Jurkat, Clone E6-1 (cell line): Measurements from ENCODE around the gene HIVEP2.
A peak's percentile ranks its signal among the peaks of the same experiment; 100 is the strongest.

Experiments used
- DNase-seq: peaks from one replicate; pipeline ENCODE4 v3.0.0-alpha.2; 2011; ENCODE audit warnings: low read depth, low spot score
- H3K4me3 ChIP-seq: 2 replicates; pipeline ENCODE4 v1.5.1; 2011; ENCODE audit warnings: mild to moderate bottlenecking, low read length, control low read depth, moderate library complexity

Gene HIVEP2

GRCh38 chr6:142732790-142733189 is 212.2 kb downstream of the HIVEP2 start:
- no peak overlapping the region for H3K4me3 ChIP-seq
- DNase-seq, result peak; percentile 32

- no peak for DNase-seq
Measured at GRCh38 chr6:142731611-142732010, 213.4 kb downstream of the HIVEP2 start.

GRCh38 chr6:142729618-142730017 is 215.4 kb downstream of the HIVEP2 start:
- DNase-seq, result no peak
- H3K4me3 ChIP-seq, result no peak overlapping the region

More at GRCh38 chr6:142731611-142732010, 213.4 kb downstream of the HIVEP2 start:
- no peak overlapping the region for H3K4me3 ChIP-seq

- no peak overlapping the region for H3K4me3 ChIP-seq
- peak; percentile 44 for DNase-seq
Measured at GRCh38 chr6:142728910-142729481, 216.0 kb downstream of the HIVEP2 start.

- no peak for DNase-seq
- H3K4me3 ChIP-seq, result no peak overlapping the region
Measured at GRCh38 chr6:142728364-142728763, 216.6 kb downstream of the HIVEP2 start.

- no peak for DNase-seq
- H3K4me3 ChIP-seq, result no peak overlapping the region
Measured at GRCh38 chr6:142726616-142727015, 218.4 kb downstream of the HIVEP2 start.

GRCh38 chr6:142725024-142725770 is 219.8 kb downstream of the HIVEP2 start:
- H3K4me3 ChIP-seq, result no peak overlapping the region
- no peak for DNase-seq

- H3K4me3 ChIP-seq, result no peak overlapping the region
- DNase-seq, result no peak
Measured at GRCh38 chr6:142722841-142723240, 222.1 kb downstream of the HIVEP2 start.

- DNase-seq, result no peak
- no peak overlapping the region for H3K4me3 ChIP-seq
Measured at GRCh38 chr6:142722012-142722411, 223.0 kb downstream of the HIVEP2 start.

GRCh38 chr6:142721215-142721920 is 223.6 kb downstream of the HIVEP2 start:
- no peak overlapping the region for H3K4me3 ChIP-seq
- no peak for DNase-seq

GRCh38 chr6:142718667-142719191 is 226.2 kb downstream of the HIVEP2 start:
- DNase-seq, result no peak
- H3K4me3 ChIP-seq, result no peak overlapping the region

- no peak overlapping the region for H3K4me3 ChIP-seq
- no peak for DNase-seq
Measured at GRCh38 chr6:142716097-142716496, 228.9 kb downstream of the HIVEP2 start.

GRCh38 chr6:142714951-142715785 is 229.8 kb downstream of the HIVEP2 start:
- no peak for DNase-seq
- H3K4me3 ChIP-seq, result no peak overlapping the region

GRCh38 chr6:142713959-142714358 is 231.0 kb downstream of the HIVEP2 start:
- no peak for DNase-seq
- H3K4me3 ChIP-seq, result no peak overlapping the region

- DNase-seq, result no peak
- H3K4me3 ChIP-seq, result no peak overlapping the region
Measured at GRCh38 chr6:142712231-142712630, 232.7 kb downstream of the HIVEP2 start.

GRCh38 chr6:142708651-142709050 is 236.3 kb downstream of the HIVEP2 start:
- H3K4me3 ChIP-seq, result no peak overlapping the region
- no peak for DNase-seq

- no peak for DNase-seq
- H3K4me3 ChIP-seq, result no peak overlapping the region
Measured at GRCh38 chr6:142707255-142707654, 237.7 kb downstream of the HIVEP2 start.

- H3K4me3 ChIP-seq, result no peak overlapping the region
- DNase-seq, result no peak
Measured at GRCh38 chr6:142706210-142706609, 238.8 kb downstream of the HIVEP2 start.

GRCh38 chr6:142705054-142705453 is 239.9 kb downstream of the HIVEP2 start:
- H3K4me3 ChIP-seq, result no peak overlapping the region
- no peak for DNase-seq
